Measurements from ENCODE around the gene DHRS7B.
A peak's percentile ranks its signal among the peaks of the same experiment; 100 is the strongest.

- peak; percentile 8 to 66 for TF ChIP-seq POLR2AphosphoS5 (IDR thresholded peaks at IDR 0.05; ENCODE audit: insufficient read depth in 1 of 2, low read depth in 1 of 2)
- TF ChIP-seq, protein P1, sequence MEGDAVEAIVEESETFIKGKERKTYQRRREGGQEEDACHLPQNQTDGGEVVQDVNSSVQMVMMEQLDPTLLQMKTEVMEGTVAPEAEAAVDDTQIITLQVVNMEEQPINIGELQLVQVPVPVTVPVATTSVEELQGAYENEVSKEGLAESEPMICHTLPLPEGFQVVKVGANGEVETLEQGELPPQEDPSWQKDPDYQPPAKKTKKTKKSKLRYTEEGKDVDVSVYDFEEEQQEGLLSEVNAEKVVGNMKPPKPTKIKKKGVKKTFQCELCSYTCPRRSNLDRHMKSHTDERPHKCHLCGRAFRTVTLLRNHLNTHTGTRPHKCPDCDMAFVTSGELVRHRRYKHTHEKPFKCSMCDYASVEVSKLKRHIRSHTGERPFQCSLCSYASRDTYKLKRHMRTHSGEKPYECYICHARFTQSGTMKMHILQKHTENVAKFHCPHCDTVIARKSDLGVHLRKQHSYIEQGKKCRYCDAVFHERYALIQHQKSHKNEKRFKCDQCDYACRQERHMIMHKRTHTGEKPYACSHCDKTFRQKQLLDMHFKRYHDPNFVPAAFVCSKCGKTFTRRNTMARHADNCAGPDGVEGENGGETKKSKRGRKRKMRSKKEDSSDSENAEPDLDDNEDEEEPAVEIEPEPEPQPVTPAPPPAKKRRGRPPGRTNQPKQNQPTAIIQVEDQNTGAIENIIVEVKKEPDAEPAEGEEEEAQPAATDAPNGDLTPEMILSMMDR (IDR thresholded peaks at IDR 0.05) = no peak
Observed at GRCh38 chr17:21194703-21195102, 67.9 kb downstream of the DHRS7B start.
